ENCODE results near the gene DPYSL4.

Gene DPYSL4

GRCh38 chr10:132189810-132190422, 3.2 kb downstream of the DPYSL4 start:
- Histone ChIP-seq H3K36me3 (peaks cover 0 to 38% (median 0%) of the 10 kb centered on the region in 11 experiments; a peak in 9 of 22 replicates), H4K20me1 (peaks cover 0 to 88% (median 66%) of the 10 kb centered on the region in 11 experiments; a peak in 19 of 22 replicates), H3K27ac (no peak overlapping the region), H3K4me1 (peaks cover 12 to 83% (median 58%) of the 10 kb centered on the region in 10 experiments; a peak in 19 of 20 replicates), H3K9ac (no peak overlapping the region), H3K4me3 (no peak overlapping the region), H3K4me2 (peak overlapping the region in 8 of 11 experiments; percentile 85 to 96 (median 90); a peak in 14 of 22 replicates), H3K9me3 (replicated peaks in 1 of 11) (no peaks in the 10 kb centered on the region), H3K27me3 (peaks cover 8 to 49% (median 16%) of the 10 kb centered on the region in 11 experiments; a peak in 20 of 22 replicates)
- TF ChIP-seq Cebpa-rat (IDR thresholded peaks at IDR 0.05): no peak

- TF ChIP-seq Cebpa-rat (IDR thresholded peaks at IDR 0.05): no peak
- H3K36me3 ChIP-seq: peaks cover 0 to 54% (median 11%) of the 10 kb centered on the region in 11 experiments; a peak in 11 of 22 replicates
- H3K4me2 ChIP-seq: peak overlapping the region in 10 of 11 experiments; percentile 3 to 96 (median 80); a peak in 19 of 22 replicates
- H3K4me3 ChIP-seq: peak overlapping the region in 3 of 10 experiments; percentile 1 to 27 (median 8); a peak in 3 of 20 replicates
- H3K27me3 ChIP-seq: peaks cover 0 to 32% (median 0%) of the 10 kb centered on the region in 11 experiments; a peak in 7 of 22 replicates
- H3K4me1 ChIP-seq: peaks cover 12 to 73% (median 56%) of the 10 kb centered on the region in 10 experiments; a peak in 19 of 20 replicates
- no peaks in the 10 kb centered on the region for H3K9me3 ChIP-seq (replicated peaks in 1 of 11)
- peak overlapping the region in 3 of 11 experiments; percentile 9 to 20 (median 15); a peak in 2 of 22 replicates for H3K9ac ChIP-seq
- H3K27ac ChIP-seq: peak overlapping the region in 2 of 11 experiments; percentile 17 to 25; a peak in 4 of 22 replicates
- peaks cover 0 to 92% (median 71%) of the 10 kb centered on the region in 11 experiments; a peak in 19 of 22 replicates for H4K20me1 ChIP-seq
Measured at GRCh38 chr10:132192076-132192975, 5.6 kb downstream of the DPYSL4 start.

GRCh38 chr10:132192991-132193665, 6.4 kb downstream of the DPYSL4 start:
- peaks cover 0 to 92% (median 63%) of the 10 kb centered on the region in 11 experiments; a peak in 19 of 22 replicates for H4K20me1 ChIP-seq
- H3K9me3 ChIP-seq (replicated peaks in 1 of 11): no peaks in the 10 kb centered on the region
- H3K4me1 ChIP-seq: peaks cover 5 to 73% (median 54%) of the 10 kb centered on the region in 10 experiments; a peak in 19 of 20 replicates
- peaks cover 0 to 24% (median 0%) of the 10 kb centered on the region in 11 experiments; a peak in 6 of 22 replicates for H3K27me3 ChIP-seq
- H3K9ac ChIP-seq: 0 out of 22 replicates have a peak overlapping the region, but pooled peaks of 2 of the 11 experiments have one; percentile 9 to 20
- peak overlapping the region in 1 of 11 experiments; percentile 17; a peak in 2 of 22 replicates for H3K27ac ChIP-seq
- TF ChIP-seq Cebpa-rat (IDR thresholded peaks at IDR 0.05): no peak
- H3K4me2 ChIP-seq: peak overlapping the region in 9 of 11 experiments; percentile 48 to 96 (median 81); a peak in 17 of 22 replicates
- peaks cover 0 to 62% (median 14%) of the 10 kb centered on the region in 11 experiments; a peak in 11 of 22 replicates for H3K36me3 ChIP-seq
- 0 out of 20 replicates have a peak overlapping the region, but pooled peaks of 1 of the 10 experiments have one; percentile 27 for H3K4me3 ChIP-seq

GRCh38 chr10:132193907-132194552, 7.3 kb downstream of the DPYSL4 start:
- no peak for TF ChIP-seq Cebpa-rat (IDR thresholded peaks at IDR 0.05)
- H3K36me3 ChIP-seq: peaks cover 0 to 67% (median 14%) of the 10 kb centered on the region in 11 experiments; a peak in 11 of 22 replicates
- H3K27me3 ChIP-seq: peaks cover 0 to 15% (median 0%) of the 10 kb centered on the region in 11 experiments; a peak in 5 of 22 replicates
- H3K4me1 ChIP-seq: peaks cover 0 to 73% (median 54%) of the 10 kb centered on the region in 10 experiments; a peak in 16 of 20 replicates
- peaks cover 0 to 92% (median 63%) of the 10 kb centered on the region in 11 experiments; a peak in 18 of 22 replicates for H4K20me1 ChIP-seq
- peak overlapping the region in 8 of 11 experiments; percentile 70 to 96 (median 83); a peak in 11 of 22 replicates for H3K4me2 ChIP-seq
- H3K27ac ChIP-seq: no peak overlapping the region
- H3K9ac ChIP-seq: no peak overlapping the region
- H3K4me3 ChIP-seq: no peak overlapping the region
- no peaks in the 10 kb centered on the region for H3K9me3 ChIP-seq (replicated peaks in 1 of 11)

- Histone ChIP-seq H3K9me3 (replicated peaks in 1 of 11) (no peaks in the 10 kb centered on the region), H4K20me1 (peaks cover 0 to 89% (median 58%) of the 10 kb centered on the region in 11 experiments; a peak in 18 of 22 replicates), H3K4me3 (no peak overlapping the region), H3K27ac (no peak overlapping the region), H3K4me1 (peaks cover 0 to 73% (median 54%) of the 10 kb centered on the region in 10 experiments; a peak in 16 of 20 replicates), H3K9ac (no peak overlapping the region), H3K4me2 (0 out of 22 replicates have a peak overlapping the region, but pooled peaks of 2 of the 11 experiments have one; percentile 85 to 96), H3K36me3 (peaks cover 0 to 60% (median 14%) of the 10 kb centered on the region in 11 experiments; a peak in 11 of 22 replicates), H3K27me3 (peaks cover 0 to 15% (median 0%) of the 10 kb centered on the region in 11 experiments; a peak in 5 of 22 replicates)
- no peak for TF ChIP-seq Cebpa-rat (IDR thresholded peaks at IDR 0.05)
Measured at GRCh38 chr10:132194726-132195125, 8.0 kb downstream of the DPYSL4 start.

GRCh38 chr10:132195366-132196075, 8.8 kb downstream of the DPYSL4 start:
- H3K9me3 ChIP-seq (replicated peaks in 1 of 11): no peaks in the 10 kb centered on the region
- peaks cover 0 to 15% (median 0%) of the 10 kb centered on the region in 11 experiments; a peak in 5 of 22 replicates for H3K27me3 ChIP-seq
- no peak overlapping the region for H3K27ac ChIP-seq
- no peak overlapping the region for H3K4me2 ChIP-seq
- peaks cover 0 to 73% (median 55%) of the 10 kb centered on the region in 10 experiments; a peak in 16 of 20 replicates for H3K4me1 ChIP-seq
- H3K4me3 ChIP-seq: no peak overlapping the region
- no peak for TF ChIP-seq Cebpa-rat (IDR thresholded peaks at IDR 0.05)
- H3K36me3 ChIP-seq: peaks cover 0 to 56% (median 15%) of the 10 kb centered on the region in 11 experiments; a peak in 11 of 22 replicates
- peaks cover 0 to 88% (median 51%) of the 10 kb centered on the region in 11 experiments; a peak in 18 of 22 replicates for H4K20me1 ChIP-seq
- no peak overlapping the region for H3K9ac ChIP-seq

Measured in BLaER1 treated with 17β-estradiol and CSF1 and Interleukin-3, amounts not matched to agents 10 nM and 100 nM (cell line).